B cell (primary cell): ENCODE data around the gene PEX16.

Source experiments
- EZH2 ChIP-seq: IDR thresholded peaks from 2 replicates; pipeline ENCODE4 v1.6.1; 2012; ENCODE audit warnings: borderline replicate concordance, low read depth, mild to moderate bottlenecking, moderate library complexity, low read length; ENCODE audit not compliant: insufficient read depth, poor library complexity, severe bottlenecking
- TF ChIP-seq, protein P1 (sequence below): fragments of 200-600 bp; IDR thresholded peaks from one replicate; pipeline ENCODE4 v1.8.0; 2022; ENCODE audit warnings: antibody characterized with exemption, mild to moderate bottlenecking

DNA sequence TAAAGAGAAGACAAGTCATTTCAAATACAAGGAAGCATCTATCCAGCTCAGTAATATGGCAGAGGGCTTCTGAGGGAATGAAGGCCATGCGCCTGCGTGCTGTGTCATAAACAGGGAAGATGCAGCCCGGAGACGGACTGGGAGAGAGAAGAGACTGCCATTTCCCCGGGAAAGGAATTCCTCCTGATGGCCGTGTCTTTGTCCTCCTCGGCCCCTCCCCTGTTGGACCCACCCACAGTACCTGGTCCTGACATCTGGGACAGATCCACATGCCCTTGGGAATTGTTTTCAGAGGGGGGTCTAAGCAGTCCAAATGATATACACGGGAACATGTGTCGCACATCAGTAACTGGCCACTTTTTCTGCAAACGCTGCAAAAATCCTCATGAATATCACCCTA, 20.2 kb upstream of the PEX16 start:
- TF ChIP-seq, protein P1, sequence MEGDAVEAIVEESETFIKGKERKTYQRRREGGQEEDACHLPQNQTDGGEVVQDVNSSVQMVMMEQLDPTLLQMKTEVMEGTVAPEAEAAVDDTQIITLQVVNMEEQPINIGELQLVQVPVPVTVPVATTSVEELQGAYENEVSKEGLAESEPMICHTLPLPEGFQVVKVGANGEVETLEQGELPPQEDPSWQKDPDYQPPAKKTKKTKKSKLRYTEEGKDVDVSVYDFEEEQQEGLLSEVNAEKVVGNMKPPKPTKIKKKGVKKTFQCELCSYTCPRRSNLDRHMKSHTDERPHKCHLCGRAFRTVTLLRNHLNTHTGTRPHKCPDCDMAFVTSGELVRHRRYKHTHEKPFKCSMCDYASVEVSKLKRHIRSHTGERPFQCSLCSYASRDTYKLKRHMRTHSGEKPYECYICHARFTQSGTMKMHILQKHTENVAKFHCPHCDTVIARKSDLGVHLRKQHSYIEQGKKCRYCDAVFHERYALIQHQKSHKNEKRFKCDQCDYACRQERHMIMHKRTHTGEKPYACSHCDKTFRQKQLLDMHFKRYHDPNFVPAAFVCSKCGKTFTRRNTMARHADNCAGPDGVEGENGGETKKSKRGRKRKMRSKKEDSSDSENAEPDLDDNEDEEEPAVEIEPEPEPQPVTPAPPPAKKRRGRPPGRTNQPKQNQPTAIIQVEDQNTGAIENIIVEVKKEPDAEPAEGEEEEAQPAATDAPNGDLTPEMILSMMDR = no peak
- no peak for TF ChIP-seq EZH2
